Measurements from ENCODE around the gene UBL3.
A peak's percentile ranks its signal among the peaks of the same experiment; 100 is the strongest.

The UBL3 gene

GRCh38 chr13:29763436-29764180, 86.8 kb downstream of the UBL3 start:
- Histone ChIP-seq H3K4me3 (ENCODE audit: low read depth, low read length) (no peak overlapping the region), H3K4me1 (ENCODE audit: control insufficient read depth, insufficient read depth, low read length) (no peaks in the 10 kb centered on the region), H3K27ac (ENCODE audit: extremely low read depth, low read depth, low read length) (no peak overlapping the region), H3K9me3 (ENCODE audit: control insufficient read depth, insufficient read depth, low read depth, low read length) (no peaks in the 10 kb centered on the region), H3K36me3 (ENCODE audit: control insufficient read depth in 2 of 2, insufficient read depth in 1 of 2, low read length in 2 of 2) (peaks cover 0 to 10% of the 10 kb centered on the region in 2 experiments; a peak in 1 of 3 replicates)
- ChIA-PET CTCF (no interaction called here), POLR2A (no interaction called here)
- TF ChIP-seq ZNF558 (tag by site-specific recombination; IDR thresholded peaks at IDR 0.05) (no peak), ZNF18 (tag by site-specific recombination; IDR thresholded peaks at IDR 0.05) (peak; percentile 68), ZNF140 (tag by site-specific recombination; IDR thresholded peaks at IDR 0.05) (no peak), ZNF24 (tag by site-specific recombination; IDR thresholded peaks at IDR 0.05) (no peak), ZNF391 (tag by site-specific recombination; IDR thresholded peaks at IDR 0.05; ENCODE audit: borderline replicate concordance, low read depth) (no peak), ZNF248 (tag by site-specific recombination; IDR thresholded peaks at IDR 0.05) (no peak), CTCF (tag by site-specific recombination; IDR thresholded peaks at IDR 0.05) (no peak), ZBTB10 (tag by site-specific recombination; IDR thresholded peaks at IDR 0.05) (no peak), ZNF660 (tag by site-specific recombination; IDR thresholded peaks at IDR 0.05) (no peak), ZNF571 (tag by site-specific recombination; IDR thresholded peaks at IDR 0.05) (no peak), KLF1 (tag by site-specific recombination; IDR thresholded peaks at IDR 0.05) (peak; percentile 92), TCF7L2 (IDR thresholded peaks at IDR 0.05; ENCODE audit: borderline replicate concordance, low read depth, low read length) (no peak), ZNF629 (tag by site-specific recombination; IDR thresholded peaks at IDR 0.05) (no peak), ZNF433 (tag by site-specific recombination; IDR thresholded peaks at IDR 0.05; ENCODE audit: low read depth) (no peak), ZNF404 (tag by site-specific recombination; IDR thresholded peaks at IDR 0.05) (no peak)
- TF ChIP-seq, protein P1, sequence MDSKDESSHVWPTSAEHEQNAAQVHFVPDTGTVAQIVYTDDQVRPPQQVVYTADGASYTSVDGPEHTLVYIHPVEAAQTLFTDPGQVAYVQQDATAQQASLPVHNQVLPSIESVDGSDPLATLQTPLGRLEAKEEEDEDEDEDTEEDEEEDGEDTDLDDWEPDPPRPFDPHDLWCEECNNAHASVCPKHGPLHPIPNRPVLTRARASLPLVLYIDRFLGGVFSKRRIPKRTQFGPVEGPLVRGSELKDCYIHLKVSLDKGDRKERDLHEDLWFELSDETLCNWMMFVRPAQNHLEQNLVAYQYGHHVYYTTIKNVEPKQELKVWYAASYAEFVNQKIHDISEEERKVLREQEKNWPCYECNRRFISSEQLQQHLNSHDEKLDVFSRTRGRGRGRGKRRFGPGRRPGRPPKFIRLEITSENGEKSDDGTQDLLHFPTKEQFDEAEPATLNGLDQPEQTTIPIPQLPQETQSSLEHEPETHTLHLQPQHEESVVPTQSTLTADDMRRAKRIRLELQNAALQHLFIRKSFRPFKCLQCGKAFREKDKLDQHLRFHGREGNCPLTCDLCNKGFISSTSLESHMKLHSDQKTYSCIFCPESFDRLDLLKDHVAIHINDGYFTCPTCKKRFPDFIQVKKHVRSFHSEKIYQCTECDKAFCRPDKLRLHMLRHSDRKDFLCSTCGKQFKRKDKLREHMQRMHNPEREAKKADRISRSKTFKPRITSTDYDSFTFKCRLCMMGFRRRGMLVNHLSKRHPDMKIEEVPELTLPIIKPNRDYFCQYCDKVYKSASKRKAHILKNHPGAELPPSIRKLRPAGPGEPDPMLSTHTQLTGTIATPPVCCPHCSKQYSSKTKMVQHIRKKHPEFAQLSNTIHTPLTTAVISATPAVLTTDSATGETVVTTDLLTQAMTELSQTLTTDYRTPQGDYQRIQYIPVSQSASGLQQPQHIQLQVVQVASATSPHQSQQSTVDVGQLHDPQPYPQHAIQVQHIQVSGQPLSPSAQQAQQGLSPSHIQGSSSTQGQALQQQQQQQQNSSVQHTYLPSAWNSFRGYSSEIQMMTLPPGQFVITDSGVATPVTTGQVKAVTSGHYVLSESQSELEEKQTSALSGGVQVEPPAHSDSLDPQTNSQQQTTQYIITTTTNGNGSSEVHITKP (tag by site-specific recombination; IDR thresholded peaks at IDR 0.05): no peak
